GM12878 (cell line): Measurements from ENCODE around the gene AIRE. TPM values are rescaled to one million over a fixed set of nuclear protein-coding genes. Genes with fewer than 3 reads are reported as not detected.

Source experiments
- ATAC-seq: fragments of 200-7000 bp; cut with Tn5 transposase; 3 replicates; pipeline ENCODE4 v1.9.1; 2020; ENCODE audit warnings: mild to moderate bottlenecking, moderate library complexity
- BruUV-seq: library from RNA; stranded (reverse); fragments of 400-500 nt; replicated peaks from 2 replicates; lab custom pipeline; 2021; lab: Mats Ljungman, UMichigan
- CTCF ChIA-PET: fragments of 300-600 bp; sonication (Branson Sonifier 250); formaldehyde crosslinking; extraction: SDS; loops from one replicate; lab custom pipeline; 2021; ENCODE audit warnings: inconsistent platforms; lab: Yijun Ruan, JAX
- POLR2A ChIA-PET: fragments of 350-600 bp; formaldehyde crosslinking; extraction: SDS; loops from one replicate; lab custom pipeline; 2021; ENCODE audit warnings: inconsistent platforms; lab: Charles Lee
- RAD21 ChIA-PET: fragments of 300-600 bp; sonication (Branson Sonifier 250); formaldehyde crosslinking; loops from one replicate; lab custom pipeline; 2023; ENCODE audit warnings: antibody characterized with exemption; ENCODE audit not compliant: unreplicated experiment; lab: Charles Lee
- SMC1A ChIA-PET: fragments of 300-600 bp; sonication (Branson Sonifier 250); formaldehyde crosslinking; loops from one replicate; lab custom pipeline; 2023; ENCODE audit not compliant: unreplicated experiment, uncharacterized antibody; lab: Charles Lee
- DNase-seq: peaks from one replicate; pipeline ENCODE4 v3.0.0-alpha.2; 2011; ENCODE audit warnings: low read depth, low spot score
- FAIRE-seq: peaks from 3 replicates; lab custom pipeline; 2011; peaks lifted over from hg19 to GRCh38; lab: Jason Lieb, UNC
- H2AFZ ChIP-seq: 2 replicates; pipeline ENCODE4 v1.6.0; 2011; ENCODE audit warnings: low read depth, low read length, control low read depth; ENCODE audit not compliant: control insufficient read depth
- H3K27ac ChIP-seq: 2 replicates; pipeline ENCODE4 v1.5.1; 2011; ENCODE audit warnings: control low read depth; ENCODE audit not compliant: control insufficient read depth, insufficient read depth
- H3K27me3 ChIP-seq, 2 experiments: replicated peaks in 1 of 2; 2 replicates each; pipeline versions ENCODE4 v1.6.0 to v1.6.1; 2011; ENCODE audit warnings: low read length in 1 of 2; ENCODE audit not compliant: control insufficient read depth in 2 of 2, insufficient read depth in 2 of 2
- H3K36me3 ChIP-seq, 2 experiments: 2 replicates each; pipeline ENCODE4 v1.5.1; 2011; ENCODE audit warnings: low read length in 1 of 2; ENCODE audit not compliant: control insufficient read depth in 2 of 2, insufficient read depth in 2 of 2
- H3K4me1 ChIP-seq: 2 replicates; pipeline ENCODE4 v1.6.1; 2011; ENCODE audit warnings: mild to moderate bottlenecking, low read length, moderate library complexity, mixed read lengths; ENCODE audit not compliant: control insufficient read depth, insufficient read depth
- H3K4me2 ChIP-seq: 2 replicates; pipeline ENCODE4 v1.6.0; 2011; ENCODE audit warnings: control low read depth; ENCODE audit not compliant: control insufficient read depth, insufficient read depth
- H3K4me3 ChIP-seq: fragments of 200-600 bp; sonication (generic); 2 replicates; pipeline ENCODE4 v1.5.1; 2016
- H3K79me2 ChIP-seq: 2 replicates; pipeline ENCODE4 v1.6.0; 2011; ENCODE audit warnings: low read length; ENCODE audit not compliant: control insufficient read depth, insufficient read depth
- H3K9ac ChIP-seq: 2 replicates; pipeline ENCODE4 v1.8.0; 2011; ENCODE audit warnings: low read length, control low read depth, mixed read lengths; ENCODE audit not compliant: control insufficient read depth, insufficient read depth
- H3K9me3 ChIP-seq: replicated peaks from 3 replicates; pipeline ENCODE4 v1.5.1; 2011; ENCODE audit warnings: mild to moderate bottlenecking, low read length; ENCODE audit not compliant: control insufficient read depth, insufficient read depth
- H4K20me1 ChIP-seq: 2 replicates; pipeline ENCODE4 v1.6.0; 2011; ENCODE audit not compliant: control insufficient read depth, insufficient read depth
- ATF2 ChIP-seq: IDR thresholded peaks from 2 replicates; pipeline ENCODE4 v1.6.1; 2012; ENCODE audit warnings: low read length, inconsistent platforms
- EGR1 ChIP-seq, 2 experiments: IDR thresholded peaks; 1 replicate in 1 of 2; 2 replicates in 1 of 2; pipeline ENCODE4 v1.6.1; 2011 to 2012; ENCODE audit warnings: low read depth in 2 of 2, low read length in 2 of 2, borderline replicate concordance in 1 of 2, mild to moderate bottlenecking in 1 of 2, moderate library complexity in 1 of 2
- ELK1 ChIP-seq: IDR thresholded peaks from 2 replicates; pipeline ENCODE4 v1.6.1; 2012; ENCODE audit warnings: low read depth, low read length, improper control_type of control experiment
- HDGF ChIP-seq: fragments of 450-650 bp; IDR thresholded peaks from 2 replicates; pipeline ENCODE4 v1.6.1; 2016; ENCODE audit warnings: antibody characterized with exemption
- IKZF1 ChIP-seq: fragments of 450-650 bp; conservative IDR thresholded peaks from 2 replicates; pipeline ENCODE4 v1.6.1; 2017; ENCODE audit warnings: antibody characterized with exemption, mild to moderate bottlenecking
- POLR2AphosphoS5 ChIP-seq: IDR thresholded peaks from 2 replicates; pipeline ENCODE4 v1.6.1; 2011; ENCODE audit warnings: mild to moderate bottlenecking, low read length, inconsistent platforms
- POU2F2 ChIP-seq: IDR thresholded peaks from 3 replicates; pipeline ENCODE4 v1.6.1; 2011; ENCODE audit warnings: low read depth, mild to moderate bottlenecking, low read length, borderline replicate concordance
- RB1 ChIP-seq: fragments of 450-650 bp; formaldehyde crosslinking; IDR thresholded peaks from 2 replicates; pipeline ENCODE4 v1.6.1; 2017; ENCODE audit warnings: mild to moderate bottlenecking, borderline replicate concordance
- SIN3A ChIP-seq: IDR thresholded peaks from 2 replicates; pipeline ENCODE4 v1.6.1; 2012; ENCODE audit warnings: low read depth, low read length, improper control_type of control experiment
- SKIL ChIP-seq: fragments of 450-650 bp; IDR thresholded peaks from 2 replicates; pipeline ENCODE4 v1.6.1; 2017; ENCODE audit warnings: mild to moderate bottlenecking, low read depth, inconsistent platforms; ENCODE audit not compliant: poor library complexity, severe bottlenecking
- TCF12 ChIP-seq: IDR thresholded peaks from 2 replicates; pipeline ENCODE4 v1.6.1; 2011; ENCODE audit warnings: low read depth, mild to moderate bottlenecking, low read length
- USF2 ChIP-seq: IDR thresholded peaks from 2 replicates; pipeline ENCODE4 v1.6.1; 2011; ENCODE audit warnings: low read depth, low read length, improper control_type of control experiment, borderline replicate concordance
- ZNF274 ChIP-seq: IDR thresholded peaks from one replicate; pipeline ENCODE4 v1.8.0; 2011; ENCODE audit not compliant: insufficient read length, insufficient read depth
- WGBS: methylation state at CpG from one replicate; pipeline ENCODE4 v1.1.6; 2016; ENCODE audit warnings: low lambda C conversion rate; ENCODE audit not compliant: insufficient replicate concordance, insufficient coverage; ENCODE audit errors: missing lambda C conversion rate; 5-methylcytosine and 5-hydroxymethylcytosine counted together
- in situ Hi-C: fragments of 300-500 bp; cut with MboI; formaldehyde crosslinking; loops from 9 replicates; pipeline ENCODE4 v1.14.3; 2018; ENCODE audit warnings: mixed read lengths
- intact Hi-C: fragments of 100-400 bp; cut with micrococcal nuclease; formaldehyde crosslinking; loops from one replicate; pipeline ENCODE4 v1.14.2; 2022; ENCODE audit not compliant: unreplicated experiment
- polyA plus RNA-seq, 11 experiments: library from polyadenylated mRNA; depleted of rRNA in 4 of 11; unstranded in 6 of 11; stranded (reverse) in 5 of 11; fragments of >200 nt; fragmentation: Nextera tagmentation in 4 of 11; fragmentation: Illumina TruSeq in 1 of 11; extraction: Ambion mirVana in 4 of 11; extraction: Trizol in 1 of 11; gene quantifications; 1 replicate in 1 of 11; 2 replicates in 10 of 11; pipeline versions ENCODE4 v1.2.1 to v1.2.3, GENCODE V29; 2011 to 2016; ENCODE audit warnings: inconsistent platforms in 2 of 11, missing spikeins in 2 of 11, low read depth in 1 of 11
- total RNA-seq, 4 experiments: library from RNA; depleted of rRNA in 3 of 4; stranded (reverse); fragments of >200 nt in 3 of 4; fragmentation: Illumina TruSeq in 1 of 4; extraction: Trizol in 1 of 4; gene quantifications; 2 replicates each; pipeline versions ENCODE4 v1.2.1 to v1.2.3, GENCODE V29; 2013 to 2021

AIRE gene
- total and polyA plus RNA-seq, 10 of the 15 experiments (the other 5 are each of a cell fraction or from before 2014, with no cell fraction given) = 0.05 to 0.10 TPM; not detected in 8

GRCh38 chr21:44294391-44295162, 8.9 kb downstream of the AIRE start:
- CTCF ChIA-PET = interaction anchor here (1.0 kb wide), 1 partner anchor 10 kb away, joined by 3 read pairs; no protein-coding TSS in a partner anchor
- in situ Hi-C loops (no loop called here), intact Hi-C loops (no loop called here)

More at GRCh38 chr21:44294391-44295162, 8.9 kb downstream of the AIRE start:
- H3K27ac ChIP-seq = no peak overlapping the region
- no peaks in the 10 kb centered on the region for H3K9me3 ChIP-seq
- no peak overlapping the region for H3K9ac ChIP-seq
- no peaks in the 10 kb centered on the region for H3K36me3 ChIP-seq
- SMC1A ChIA-PET = interaction anchor here (1.1 kb wide), 1 partner anchor 9 kb away, joined by 3 read pairs; no protein-coding TSS in a partner anchor
- H3K27me3 ChIP-seq = no peaks in the 10 kb centered on the region
- POLR2A ChIA-PET = interaction anchor here (1.4 kb wide), 1 partner anchor 24 kb away, joined by 5 read pairs; no protein-coding TSS in a partner anchor
- TF ChIP-seq USF2 (no peak), EGR1 (IDR thresholded peaks at IDR 0.05; ENCODE audit: borderline replicate concordance in 1 of 2, low read depth in 2 of 2, low read length in 2 of 2) (no peak), HDGF (no peak), RB1 (no peak), SKIL (no peak), TCF12 (no peak), ATF2 (no peak), POU2F2 (no peak), IKZF1 (no peak), POLR2AphosphoS5 (no peak), ZNF274 (no peak), SIN3A (no peak), ELK1 (no peak)
- 44% methylated on average over 26 of the region's 26 CpGs for WGBS
- FAIRE-seq (no peak), ATAC-seq (no peak), DNase-seq (no peak)
- peaks cover 8% of the 10 kb centered on the region for H3K79me2 ChIP-seq
- H3K4me1 ChIP-seq = peaks cover 36% of the 10 kb centered on the region
- RAD21 ChIA-PET = no interaction called here
- no TSS peak for BruUV-seq
- H3K4me3 ChIP-seq = no peak overlapping the region
- H4K20me1 ChIP-seq = no peaks in the 10 kb centered on the region; the same call in 1 of the 2 replicates
- H3K4me2 ChIP-seq = no peak overlapping the region
- no peak overlapping the region for H2AFZ ChIP-seq
